HG03460 (cell line): ENCODE results near the gene HOXC9.

Source experiments
- ATAC-seq: cut with Tn5 transposase; IDR thresholded peaks from one replicate; pipeline ENCODE4 v1.9.1; 2021; ENCODE audit not compliant: unreplicated experiment

HOXC9 gene

DNA sequence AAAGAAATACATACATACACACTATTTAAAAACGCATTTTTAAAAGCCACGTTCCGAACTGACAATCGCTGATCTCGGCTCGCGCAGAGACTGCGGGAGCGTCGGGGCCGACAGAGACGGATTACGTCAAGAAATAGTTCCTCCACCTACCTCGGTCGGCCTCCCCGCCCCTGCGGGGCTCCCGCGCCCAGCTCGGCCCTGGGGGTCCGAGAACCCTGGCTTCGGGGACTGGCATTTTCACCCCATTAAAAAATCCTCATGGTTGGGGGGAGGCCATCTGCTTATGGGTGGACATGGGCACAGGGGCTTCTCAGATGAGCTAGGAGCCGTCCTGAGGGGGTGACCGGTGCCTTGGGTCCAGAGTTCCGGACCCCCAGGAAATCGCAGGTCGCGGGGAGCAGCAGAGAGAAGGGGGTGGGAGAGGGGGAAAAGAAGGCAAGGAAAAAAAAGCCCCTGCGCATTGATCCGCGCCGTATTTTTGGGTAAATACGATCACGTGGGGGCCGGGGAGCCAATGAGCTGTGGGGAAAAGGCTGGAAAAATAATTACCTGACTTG is 324 bp upstream of the HOXC9 start:
- ATAC-seq, result no peak

- no peak for ATAC-seq
Measured at GRCh38 chr12:54001283-54002187, 1.6 kb downstream of the HOXC9 start.

GRCh38 chr12:54002278-54002914 is 2.4 kb downstream of the HOXC9 start:
- no peak for ATAC-seq

DNA sequence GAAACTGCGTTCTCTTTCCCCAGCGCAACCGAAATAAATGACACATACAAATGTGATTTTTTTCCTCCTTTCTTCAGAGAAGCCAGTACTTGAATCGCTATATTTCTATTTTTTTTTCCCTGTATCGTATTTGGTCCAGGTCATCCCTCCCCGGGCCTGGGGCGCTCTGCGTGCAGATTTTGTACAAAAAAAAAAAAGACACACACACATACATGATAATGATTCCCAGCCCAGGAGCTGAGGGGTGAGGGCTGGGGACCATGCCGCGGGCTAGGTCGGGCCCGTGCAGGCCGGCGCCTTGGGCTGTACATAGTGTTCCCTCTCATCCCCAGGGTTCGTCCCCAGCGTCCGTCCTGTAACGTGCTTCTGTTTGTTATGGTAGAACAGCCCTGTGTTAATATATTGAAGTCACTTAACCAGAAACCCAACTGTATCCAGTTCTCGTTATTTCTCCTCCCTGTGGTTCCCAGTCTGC is 3.0 kb downstream of the HOXC9 start:
- ATAC-seq, result no peak

GRCh38 chr12:54003625-54004024 is 3.7 kb downstream of the HOXC9 start:
- no peak for ATAC-seq

- no peak for ATAC-seq
Measured at GRCh38 chr12:54004063-54004840, 4.3 kb downstream of the HOXC9 start.

DNA sequence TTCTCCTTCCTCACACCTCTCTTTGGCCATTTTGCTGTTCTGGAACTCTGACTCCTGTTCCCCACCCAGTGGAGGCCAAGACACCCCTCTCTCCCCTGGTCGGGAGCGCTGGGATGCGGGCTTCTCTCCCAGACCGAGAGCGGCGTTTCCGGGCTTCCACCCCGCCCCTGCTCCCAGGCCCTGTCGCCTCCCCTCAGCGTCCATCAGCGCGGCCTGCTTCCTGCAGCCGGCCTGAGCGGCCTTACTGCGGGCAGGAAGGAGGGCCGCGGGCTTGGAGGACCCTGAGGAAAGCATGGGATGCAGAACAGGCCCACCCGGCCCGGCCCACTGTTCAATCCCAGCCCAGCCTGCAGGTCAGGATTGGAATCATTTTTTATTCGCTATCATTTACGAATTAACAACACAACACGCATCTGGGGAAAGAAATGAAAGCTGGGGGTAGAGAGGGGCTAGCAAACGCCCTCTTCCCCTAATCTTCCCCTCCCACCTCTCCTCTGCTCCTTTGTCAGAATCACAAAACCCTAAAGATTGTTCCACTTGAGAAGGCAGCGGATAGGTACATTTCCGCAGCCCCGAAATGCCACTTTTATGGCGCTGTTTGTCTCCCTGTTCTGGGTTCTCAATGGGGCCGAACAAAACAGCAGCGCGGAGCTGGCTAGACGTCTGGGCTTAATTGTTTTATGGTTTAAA is 5.0 kb downstream of the HOXC9 start:
- ATAC-seq, result no peak

GRCh38 chr12:54005531-54005852 is 5.5 kb downstream of the HOXC9 start:
- ATAC-seq, result no peak

GRCh38 chr12:54005853-54006558 is 6.0 kb downstream of the HOXC9 start:
- ATAC-seq, result no peak

- no peak for ATAC-seq
Measured at GRCh38 chr12:54006559-54007220, 6.7 kb downstream of the HOXC9 start.

- no peak for ATAC-seq
Measured at GRCh38 chr12:54007538-54008259, 7.7 kb downstream of the HOXC9 start.

GRCh38 chr12:54008260-54008552 is 8.2 kb downstream of the HOXC9 start:
- no peak for ATAC-seq

GRCh38 chr12:54009171-54010052 is 9.5 kb downstream of the HOXC9 start:
- no peak for ATAC-seq

- ATAC-seq, result no peak
Measured at GRCh38 chr12:54010053-54010971, 10.4 kb downstream of the HOXC9 start.

GRCh38 chr12:54010972-54011664 is 11.2 kb downstream of the HOXC9 start:
- no peak for ATAC-seq
